HepG2 (cell line): ENCODE data around the gene CRYZL1. TPM values are rescaled to one million over a fixed set of nuclear protein-coding genes. Genes with fewer than 3 reads are reported as not detected.

Experiments used
- CEBPB ChIP-seq: IDR thresholded peaks from 2 replicates; pipeline ENCODE4 v1.6.1; 2011; ENCODE audit warnings: low read depth, low read length, improper control_type of control experiment, borderline replicate concordance
- CHD4 ChIP-seq: fragments of 200-600 bp; sonication (generic); IDR thresholded peaks from 2 replicates; pipeline ENCODE4 v1.7.0; 2017; ENCODE audit warnings: mild to moderate bottlenecking, low read length, borderline replicate concordance
- KDM3A ChIP-seq: IDR thresholded peaks from 2 replicates; pipeline ENCODE4 v1.6.1; 2018; ENCODE audit warnings: low read depth, missing compliant biosample characterization
- KLF9 ChIP-seq: IDR thresholded peaks from 2 replicates; pipeline ENCODE4 v1.6.1; 2016; ENCODE audit warnings: low read depth
- NPAS2 ChIP-seq: sonication (generic); formaldehyde crosslinking; IDR thresholded peaks from 2 replicates; pipeline ENCODE4 v1.8.0; 2022; ENCODE audit warnings: mild to moderate bottlenecking, missing genetic modification reagents, borderline replicate concordance
- PATZ1 ChIP-seq: sonication (generic); formaldehyde crosslinking; IDR thresholded peaks from 2 replicates; pipeline ENCODE4 v1.4.0; 2020; ENCODE audit warnings: missing genetic modification reagents
- SMARCC2 ChIP-seq: fragments of 450-650 bp; IDR thresholded peaks from 2 replicates; pipeline ENCODE4 v1.6.1; 2017; ENCODE audit warnings: antibody characterized with exemption, mild to moderate bottlenecking
- SNAPC4 ChIP-seq: sonication (generic); formaldehyde crosslinking; IDR thresholded peaks from 2 replicates; pipeline ENCODE4 v1.4.0; 2020; ENCODE audit warnings: mild to moderate bottlenecking, missing genetic modification reagents
- ZNF136 ChIP-seq: sonication (generic); formaldehyde crosslinking; IDR thresholded peaks from 2 replicates; pipeline ENCODE4 v1.8.1; 2022; ENCODE audit warnings: low read depth, mild to moderate bottlenecking, moderate library complexity, missing genetic modification reagents
- ZNF280D ChIP-seq: sonication (generic); formaldehyde crosslinking; IDR thresholded peaks from 2 replicates; pipeline ENCODE4 v1.5.1; 2020; ENCODE audit warnings: mild to moderate bottlenecking, missing genetic modification reagents
- ZNF549 ChIP-seq: sonication (generic); formaldehyde crosslinking; IDR thresholded peaks from 2 replicates; pipeline ENCODE4 v1.5.0; 2020; ENCODE audit warnings: missing genetic modification reagents
- ZNF644 ChIP-seq: IDR thresholded peaks from 2 replicates; pipeline ENCODE4 v1.6.1; 2016; ENCODE audit warnings: low read depth
- ZNF703 ChIP-seq: sonication (generic); formaldehyde crosslinking; IDR thresholded peaks from 2 replicates; pipeline ENCODE4 v1.5.1; 2020; ENCODE audit warnings: missing genetic modification reagents, mild to moderate bottlenecking, moderate library complexity, borderline replicate concordance
- ZNF704 ChIP-seq: sonication (generic); formaldehyde crosslinking; IDR thresholded peaks from 2 replicates; pipeline ENCODE4 v1.8.1; 2023; ENCODE audit warnings: mild to moderate bottlenecking, inconsistent platforms, moderate library complexity, missing genetic modification reagents, borderline replicate concordance
- ZNF788 ChIP-seq: sonication (generic); formaldehyde crosslinking; IDR thresholded peaks from 2 replicates; pipeline ENCODE4 v1.5.0; 2020; ENCODE audit warnings: mild to moderate bottlenecking, missing genetic modification reagents, borderline replicate concordance
- polyA plus RNA-seq, 8 experiments: library from polyadenylated mRNA; depleted of rRNA in 3 of 8; stranded (reverse) in 7 of 8; unstranded in 1 of 8; fragments of >200 nt; fragmentation: Illumina TruSeq in 4 of 8; extraction: Trizol in 4 of 8; gene quantifications; 2 replicates each; pipeline versions ENCODE4 v1.2.1 to v1.2.3, GENCODE V29; 2011 to 2016; ENCODE audit warnings: low read depth in 4 of 8, missing spikeins in 1 of 8, mixed read lengths in 1 of 8; ENCODE audit not compliant: insufficient read depth in 1 of 8
- total RNA-seq, 5 experiments: library from RNA; depleted of rRNA; stranded (reverse); fragments of >200 nt; fragmentation: Illumina TruSeq; extraction: Trizol; gene quantifications; 2 replicates each; pipeline ENCODE4 v1.2.3, GENCODE V29; 2016; ENCODE audit warnings: low read depth in 1 of 5

Gene CRYZL1
- total and polyA plus RNA-seq, 2 of the 13 experiments (the other 11 are each of a cell fraction or from before 2014, with no cell fraction given): 20.3 to 27.7 TPM

- TF ChIP-seq ZNF136 (CRISPR knock-in tag) (no peak), ZNF644 (CRISPR knock-in tag) (0 out of 2 replicates have a peak, but pooled peaks have one; percentile 28), KLF9 (CRISPR knock-in tag) (no peak), ZNF704 (CRISPR knock-in tag) (no peak; the same call in 1 of the 2 replicates), CHD4 (no peak), ZNF280D (CRISPR knock-in tag) (peak; percentile 58; the same call in 1 of the 2 replicates), SMARCC2 (no peak), KDM3A (CRISPR knock-in tag) (no peak), CEBPB (no peak), ZNF549 (CRISPR knock-in tag) (no peak), SNAPC4 (CRISPR knock-in tag) (no peak), PATZ1 (peak; percentile 88), ZNF703 (CRISPR knock-in tag) (no peak), NPAS2 (no peak), ZNF788 (CRISPR knock-in tag) (no peak; the same call in 1 of the 2 replicates)
Measured at GRCh38 chr21:33542640-33543504, 98.7 kb downstream of the CRYZL1 start, which contains the start of gene SON (continued).
